ENCODE data around the gene SGCA.
A peak's percentile ranks its signal among the peaks of the same experiment; 100 is the strongest.

The SGCA gene

DNA sequence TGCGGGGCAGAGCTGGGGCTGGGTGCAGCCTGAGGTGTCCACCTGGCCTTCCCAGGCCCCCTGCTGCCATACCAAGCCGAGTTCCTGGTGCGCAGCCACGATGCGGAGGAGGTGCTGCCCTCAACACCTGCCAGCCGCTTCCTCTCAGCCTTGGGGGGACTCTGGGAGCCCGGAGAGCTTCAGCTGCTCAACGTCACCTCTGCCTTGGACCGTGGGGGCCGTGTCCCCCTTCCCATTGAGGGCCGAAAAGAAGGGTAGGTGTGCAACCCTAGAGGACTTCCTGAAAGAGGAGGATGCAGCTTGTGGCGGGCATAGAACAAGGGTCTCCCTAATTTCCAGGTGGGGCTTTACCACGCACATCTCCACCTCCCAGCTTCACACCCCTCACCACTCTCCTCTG lies 2.5 kb downstream of the SGCA start:
- DNase-seq: no peak

DNA sequence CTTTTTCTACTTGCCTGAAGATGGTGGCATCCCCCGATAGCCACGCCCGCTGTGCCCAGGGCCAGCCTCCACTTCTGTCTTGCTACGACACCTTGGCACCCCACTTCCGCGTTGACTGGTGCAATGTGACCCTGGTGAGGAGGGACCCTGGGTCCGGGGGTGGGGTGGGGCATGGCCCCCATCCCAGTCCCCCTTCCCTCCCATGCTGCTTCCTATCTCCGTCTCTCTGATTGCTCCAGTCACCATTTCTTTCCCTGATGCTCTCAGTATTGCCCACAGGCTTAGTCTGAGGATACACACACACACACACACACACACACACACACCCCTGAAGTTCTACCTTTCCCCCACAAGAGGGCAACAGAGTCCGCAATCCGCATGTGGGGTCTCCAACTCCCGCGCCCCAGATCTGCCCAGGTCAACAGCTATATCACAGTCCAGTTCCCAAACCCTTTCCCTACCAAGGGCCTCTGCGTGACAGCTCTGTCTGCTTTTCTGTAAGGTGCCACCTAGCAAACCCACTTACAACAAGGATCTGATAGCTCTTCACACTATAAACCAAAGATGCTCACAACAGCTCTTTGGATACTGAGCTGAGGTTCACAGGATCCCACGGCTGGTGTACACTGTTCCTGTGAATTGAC lies 3.4 kb downstream of the SGCA start:
- peak; percentile 86 for DNase-seq

DNA sequence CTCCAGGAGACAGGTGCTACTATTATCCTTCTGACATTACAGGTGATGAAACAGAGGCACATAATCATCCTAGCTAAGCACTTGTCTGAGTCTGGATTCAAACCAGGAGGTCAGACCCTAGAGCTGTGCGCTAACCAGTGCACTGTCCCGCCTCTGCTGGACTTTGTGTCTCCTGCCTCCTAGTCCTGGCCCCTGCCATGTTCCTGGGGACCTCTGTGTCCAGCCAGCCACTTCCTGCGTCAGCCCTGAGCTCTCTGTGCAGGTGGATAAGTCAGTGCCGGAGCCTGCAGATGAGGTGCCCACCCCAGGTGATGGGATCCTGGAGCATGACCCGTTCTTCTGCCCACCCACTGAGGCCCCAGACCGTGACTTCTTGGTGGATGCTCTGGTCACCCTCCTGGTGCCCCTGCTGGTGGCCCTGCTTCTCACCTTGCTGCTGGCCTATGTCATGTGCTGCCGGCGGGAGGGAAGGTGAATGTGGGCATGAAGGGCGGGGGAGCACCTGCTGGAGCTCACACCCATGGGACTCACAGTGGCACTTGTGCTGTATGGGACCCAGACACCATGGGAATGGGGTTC lies 4.2 kb downstream of the SGCA start:
- DNase-seq: peak; percentile 31

DNA sequence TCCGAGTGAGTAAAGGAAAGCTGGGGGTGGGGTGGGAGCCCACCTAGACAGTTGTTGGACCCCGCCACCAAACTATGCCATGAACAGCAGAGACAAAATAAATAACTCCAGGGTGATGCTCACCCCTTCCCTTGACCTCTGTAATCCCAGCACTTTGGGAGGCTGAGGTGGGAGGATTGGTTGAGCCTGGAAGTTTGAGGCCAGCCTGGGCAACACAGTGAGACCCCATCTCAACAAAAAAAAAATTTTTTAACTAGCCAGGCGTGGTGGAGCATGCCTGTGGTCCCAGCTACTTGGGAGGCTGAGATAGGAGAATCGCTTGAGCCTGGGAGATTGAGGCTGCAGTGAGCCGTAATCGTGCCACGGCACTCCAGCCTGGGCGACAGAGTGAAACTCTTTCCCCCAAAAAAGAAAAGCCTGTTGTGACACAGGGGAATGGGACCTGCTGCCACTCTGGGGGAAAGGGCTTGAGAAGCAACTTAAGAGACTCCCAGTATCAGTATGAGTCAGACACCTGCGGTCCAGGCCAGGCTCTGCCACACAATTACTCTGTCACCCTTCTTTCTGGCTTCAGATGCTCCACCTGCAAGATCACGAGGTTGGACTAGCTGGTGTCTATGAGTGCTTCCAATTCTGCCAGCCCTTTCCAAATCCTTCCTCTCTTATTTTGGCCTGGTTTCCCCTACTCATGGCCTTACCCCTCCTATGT lies 5.0 kb downstream of the SGCA start:
- DNase-seq: no peak

DNA sequence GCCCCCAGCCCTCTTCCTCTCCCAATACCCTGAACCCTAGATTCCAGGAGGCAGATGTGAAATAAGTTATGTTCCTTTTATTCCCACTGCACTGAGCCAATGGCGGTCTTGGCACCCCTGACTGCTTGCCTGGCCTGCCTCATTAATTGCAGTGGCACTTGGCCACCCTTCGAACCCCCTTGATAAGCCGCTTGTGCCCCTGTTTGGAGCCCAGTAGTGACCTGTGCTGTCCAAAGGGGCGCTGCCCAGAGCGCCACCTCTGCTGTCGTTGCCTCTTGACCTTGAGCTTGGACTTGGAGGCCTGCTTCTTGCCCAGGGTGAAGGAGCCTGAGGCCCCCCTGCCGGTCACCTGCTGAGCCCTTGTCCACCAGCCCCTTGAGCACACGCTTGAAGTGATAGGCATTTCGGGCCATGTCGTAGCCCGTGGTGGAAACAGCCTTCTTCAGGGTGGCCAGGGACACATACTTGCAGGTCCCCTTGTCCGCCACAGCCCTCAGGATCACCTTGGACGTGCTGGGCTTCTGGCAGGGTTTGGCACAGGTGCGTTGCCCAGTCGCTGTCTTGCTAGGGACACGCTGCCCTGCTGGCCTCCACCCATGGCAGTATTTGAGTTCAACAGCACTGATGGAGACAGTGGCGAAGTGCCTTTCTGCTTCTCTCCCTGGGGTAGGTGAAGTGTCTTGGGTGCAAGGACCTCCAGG lies 5.7 kb downstream of the SGCA start:
- DNase-seq: peak; percentile 38

DNA sequence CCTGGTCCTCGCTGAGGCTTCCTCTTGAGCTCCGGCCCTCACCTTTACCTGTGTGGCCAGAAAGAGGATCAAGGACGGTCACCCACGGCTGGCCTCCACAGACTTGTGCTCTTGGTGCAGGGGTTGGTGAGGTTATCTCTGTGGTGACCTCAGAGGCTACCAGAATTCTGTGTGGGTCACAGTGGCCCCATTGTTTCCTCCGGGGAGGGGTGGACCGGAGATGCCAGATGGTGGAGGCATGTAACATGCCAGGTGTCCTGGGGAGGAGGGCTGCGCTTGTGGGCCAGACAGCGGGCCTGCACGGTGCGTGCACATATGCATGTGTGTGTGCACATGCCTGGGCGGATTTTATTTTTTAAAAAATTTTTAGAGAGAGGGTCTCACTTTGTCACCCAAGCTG lies 6.3 kb downstream of the SGCA start:
- DNase-seq: no peak

DNA sequence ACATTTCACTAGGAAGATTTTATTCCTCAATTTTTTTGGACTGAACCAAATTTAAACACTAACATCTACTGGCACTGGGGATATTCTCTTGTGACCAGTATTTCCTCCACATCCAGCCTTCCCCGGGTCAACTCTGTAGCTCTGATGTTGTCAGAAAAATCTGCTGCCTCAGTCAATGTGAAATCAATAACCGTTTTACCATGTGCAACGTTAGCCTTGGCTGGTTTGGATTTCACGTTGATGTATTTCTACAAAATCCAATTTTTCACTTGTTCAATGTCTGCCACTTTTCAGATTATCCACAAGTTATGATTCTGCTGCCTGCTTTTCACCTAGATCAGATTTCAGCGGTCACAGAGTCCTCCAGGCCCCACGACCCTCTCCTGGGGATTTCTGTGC lies 7.1 kb downstream of the SGCA start:
- DNase-seq: no peak

DNA sequence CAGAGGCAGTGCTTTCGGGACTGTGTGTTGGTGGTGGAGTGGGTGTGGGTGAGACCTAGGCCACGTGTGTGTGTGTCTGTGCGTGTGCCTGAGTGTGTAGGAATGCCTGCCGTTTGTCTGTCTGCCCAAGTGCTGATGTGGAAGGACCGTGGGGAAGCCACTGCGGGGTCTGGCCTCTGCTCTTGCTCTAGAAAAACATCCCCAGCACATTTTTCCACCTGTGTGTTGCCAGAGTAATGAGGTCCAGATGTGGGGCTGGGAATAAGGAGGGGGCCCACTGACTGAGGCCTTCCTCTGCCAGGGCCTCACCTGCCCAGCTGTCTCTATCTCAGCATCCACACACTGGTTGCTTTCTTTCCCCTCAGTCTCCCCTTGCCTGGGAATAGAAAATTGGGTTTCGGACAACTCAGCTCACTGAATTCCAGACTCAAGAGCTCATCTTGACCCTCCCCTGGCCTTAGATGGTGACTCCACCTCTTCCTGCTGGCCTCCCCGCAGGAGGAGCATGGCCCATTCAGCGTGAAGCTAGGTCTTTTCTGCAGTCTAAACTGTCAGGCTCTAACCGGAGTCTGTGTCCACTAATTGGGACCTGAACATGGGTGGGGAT lies 7.6 kb downstream of the SGCA start:
- peak; percentile 92 for DNase-seq

DNA sequence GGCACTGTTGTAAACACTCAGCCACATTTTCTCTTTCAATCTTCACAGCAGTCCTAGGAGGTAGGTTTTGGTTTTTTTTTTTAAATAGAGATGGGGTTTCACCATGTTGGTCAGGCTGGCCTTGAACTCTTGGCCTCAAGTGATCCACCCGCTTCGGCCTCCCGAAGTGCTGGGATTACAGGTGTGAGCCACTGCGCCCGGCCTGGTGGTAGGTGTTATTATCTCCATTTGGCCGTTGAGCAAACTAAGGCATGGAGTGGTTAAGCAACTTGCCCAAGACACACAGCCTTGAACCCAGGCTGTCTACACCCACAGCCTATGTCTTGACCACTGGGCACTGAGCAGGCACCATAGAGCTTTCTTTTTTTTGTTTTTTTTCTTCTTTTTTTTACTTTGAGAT lies 8.6 kb downstream of the SGCA start:
- peak; percentile 20 for DNase-seq

DNA sequence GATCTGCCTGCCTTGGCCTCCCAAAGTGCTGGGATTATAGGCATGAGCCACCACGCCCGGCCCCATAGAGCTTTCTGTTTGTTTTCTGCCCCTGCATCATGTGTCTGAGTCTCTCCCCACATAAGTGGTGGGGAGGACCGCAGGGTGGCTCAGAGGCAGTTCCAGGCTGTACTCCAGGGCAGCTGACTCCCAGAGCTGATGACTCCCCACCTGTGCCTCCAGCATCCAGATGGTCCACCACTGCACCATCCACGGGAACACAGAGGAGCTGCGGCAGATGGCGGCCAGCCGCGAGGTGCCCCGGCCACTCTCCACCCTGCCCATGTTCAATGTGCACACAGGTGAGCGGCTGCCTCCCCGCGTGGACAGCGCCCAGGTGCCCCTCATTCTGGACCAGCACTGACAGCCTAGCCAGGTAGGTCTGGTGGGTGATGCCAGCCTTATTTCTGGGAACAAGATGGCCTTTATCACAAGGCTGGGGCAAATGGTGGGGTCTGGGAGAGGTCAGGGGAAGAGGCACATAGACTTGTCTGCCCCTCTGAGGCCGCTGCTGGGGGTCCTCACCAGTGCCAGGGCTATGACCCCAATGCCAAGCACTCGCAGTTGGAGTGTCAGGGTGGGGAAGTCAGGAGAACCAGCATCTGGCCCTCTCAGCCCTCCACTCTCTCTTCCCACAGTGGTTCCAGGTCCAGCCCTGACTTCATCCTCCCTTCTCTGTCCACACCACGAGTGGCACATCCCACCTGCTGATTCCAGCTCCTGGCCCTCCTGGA lies 9.4 kb downstream of the SGCA start:
- DNase-seq: peak; percentile 38

DNA sequence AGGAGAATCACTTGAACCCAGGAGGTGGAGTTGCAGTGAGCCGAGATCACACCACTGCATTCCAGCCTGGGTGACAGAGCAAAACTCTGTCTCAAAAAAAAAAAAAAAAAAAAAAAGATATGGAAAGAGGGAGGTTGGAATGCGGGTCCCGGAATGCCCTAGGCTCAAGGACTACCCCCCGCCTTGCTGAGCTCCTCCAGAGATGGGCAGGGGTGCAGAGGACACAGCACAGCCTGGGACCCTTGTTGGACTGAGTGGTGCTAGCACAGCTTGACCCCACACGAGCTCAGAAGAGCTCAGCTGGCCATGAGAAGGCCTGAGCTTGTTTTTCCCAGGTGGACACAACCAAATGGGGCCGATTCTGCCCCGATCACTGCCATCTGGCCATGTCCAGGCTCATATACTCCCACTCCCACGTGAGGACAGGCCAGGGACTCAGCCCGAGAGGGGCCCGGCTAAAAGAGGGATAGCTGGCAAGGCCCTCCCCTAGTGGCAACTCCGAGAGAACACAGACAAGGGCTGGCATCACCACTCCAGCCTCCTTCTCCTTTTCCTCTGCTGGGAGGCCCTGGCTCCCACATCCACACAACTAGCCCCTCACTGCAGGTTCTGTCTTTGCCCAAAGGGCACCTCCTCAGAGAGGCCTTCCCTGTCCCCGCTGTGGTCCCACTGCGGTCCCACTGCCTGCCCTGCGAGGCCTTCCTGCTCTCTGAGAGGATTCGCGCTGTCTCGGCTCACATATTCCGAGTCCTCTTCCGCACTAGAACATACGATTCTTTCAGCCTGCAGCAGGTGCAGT lies 11.0 kb downstream of the SGCA start:
- DNase-seq: peak; percentile 38

DNA sequence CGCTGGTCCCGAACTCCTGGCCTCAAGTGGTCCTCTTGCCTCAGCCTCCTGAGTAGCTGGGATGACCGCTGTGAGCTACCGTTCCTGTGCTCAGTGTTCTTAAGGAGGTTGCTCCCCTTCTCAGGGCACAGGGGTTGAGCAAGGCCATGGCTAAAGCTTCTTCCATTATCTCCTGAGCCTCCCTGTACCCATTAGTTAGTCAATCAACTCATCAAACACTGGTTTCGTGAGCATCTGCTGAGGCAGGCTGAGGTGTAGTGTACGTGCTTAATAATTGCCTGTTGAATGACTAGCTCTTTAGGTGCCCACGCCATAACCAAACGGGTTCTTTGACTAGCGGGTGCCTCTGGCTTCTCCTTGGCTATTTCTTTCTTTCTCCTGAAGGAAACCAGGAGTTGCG lies 11.7 kb downstream of the SGCA start:
- no peak for DNase-seq

DNA sequence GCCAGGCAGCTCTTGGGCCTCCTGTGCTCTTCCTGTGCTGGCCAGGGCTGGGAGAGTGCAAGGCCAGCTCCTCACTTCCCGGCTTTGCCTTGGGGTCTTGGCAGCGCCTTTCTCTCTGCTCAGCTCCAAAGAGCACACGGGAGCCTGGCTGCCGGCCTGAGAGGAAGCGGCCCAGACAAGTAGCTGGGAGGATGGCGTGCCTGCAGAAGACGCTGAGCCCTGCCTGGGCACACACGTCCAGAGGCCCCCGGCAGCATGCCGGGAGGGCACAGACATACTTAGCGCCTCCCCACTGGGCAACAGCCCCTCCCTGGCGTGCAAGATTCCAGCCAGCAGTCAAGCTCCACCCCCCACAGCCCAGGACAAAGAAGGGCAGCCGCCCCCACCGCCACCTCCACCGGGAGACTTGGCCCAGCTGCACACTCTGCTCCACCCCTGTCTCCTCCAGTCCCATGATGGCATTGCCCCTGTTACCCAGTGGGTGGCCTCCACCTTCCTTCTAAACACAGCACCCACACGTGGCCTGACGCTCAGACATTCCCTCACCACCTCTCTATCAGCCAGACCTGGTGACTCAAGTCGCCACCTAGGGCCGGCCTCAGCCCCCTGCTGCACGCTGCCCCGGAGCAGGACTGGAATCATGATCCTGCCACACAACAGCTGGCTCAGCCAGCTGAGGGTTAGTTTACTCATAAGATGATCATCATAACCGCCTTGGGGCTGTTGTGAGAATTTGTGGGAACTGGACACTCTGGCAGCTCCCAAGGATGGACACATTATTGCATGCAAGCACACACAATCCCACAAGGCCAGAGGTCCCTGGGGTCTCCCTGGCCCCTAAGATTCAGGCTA lies 12.4 kb downstream of the SGCA start:
- peak; percentile 90 for DNase-seq

DNA sequence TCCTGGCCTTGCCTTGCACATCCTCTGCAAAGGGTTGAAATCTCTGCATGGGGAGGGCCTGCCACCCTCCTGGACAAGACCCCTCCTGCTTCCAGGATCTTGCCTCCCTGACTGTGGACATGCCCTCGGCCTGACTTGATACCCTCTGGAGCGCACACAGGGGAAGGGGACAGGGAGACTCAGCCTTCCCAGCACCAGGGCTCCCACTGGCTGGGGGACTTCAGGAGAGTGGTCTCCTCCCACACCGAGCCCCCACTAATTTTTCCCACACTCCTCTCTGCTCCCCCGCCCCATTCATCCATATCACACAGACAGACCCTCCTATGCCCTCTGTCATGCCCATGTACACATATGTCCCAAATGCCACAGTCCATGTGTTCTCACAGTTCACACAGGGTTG lies 14.3 kb downstream of the SGCA start:
- DNase-seq: peak; percentile 40

DNA sequence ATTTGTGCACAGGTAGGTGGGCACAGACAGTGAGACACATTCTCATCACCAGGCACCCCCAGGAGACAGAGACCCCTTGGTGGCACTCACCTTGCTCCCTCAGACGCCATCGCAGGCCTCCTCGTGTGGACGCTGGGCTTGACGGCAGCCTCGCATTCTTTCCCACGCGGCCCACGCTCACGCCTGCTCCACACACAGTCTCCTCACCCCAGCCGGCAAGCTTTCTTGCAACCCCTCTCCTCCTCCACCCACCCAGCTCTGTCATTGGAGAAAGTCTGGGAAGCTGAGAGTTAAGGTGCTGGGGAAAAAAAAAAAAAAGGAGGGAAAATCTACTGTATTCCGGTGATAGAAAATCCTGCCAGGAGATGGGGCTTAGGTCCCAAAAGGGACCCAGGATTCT lies 14.8 kb downstream of the SGCA start:
- DNase-seq: peak; percentile 36

DNA sequence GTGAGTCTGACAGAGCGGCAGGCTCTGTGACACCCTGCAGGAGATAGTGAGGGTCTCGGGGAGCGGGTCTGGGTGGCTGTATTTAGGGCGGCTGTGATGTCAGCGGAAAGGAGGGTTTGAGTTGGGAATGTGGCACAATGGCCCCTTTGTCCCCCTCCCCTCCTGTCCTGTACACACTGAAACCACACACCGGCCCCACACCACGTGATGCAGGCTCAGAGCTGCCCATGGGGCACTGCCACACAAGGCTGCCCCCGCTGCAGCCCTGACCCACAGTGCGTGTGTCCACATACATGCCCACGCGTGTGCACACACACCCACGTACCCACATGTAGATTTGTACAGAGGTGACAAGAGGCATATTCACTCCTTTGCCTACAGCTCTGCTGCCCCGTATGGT lies 15.3 kb downstream of the SGCA start:
- DNase-seq: peak; percentile 74

DNA sequence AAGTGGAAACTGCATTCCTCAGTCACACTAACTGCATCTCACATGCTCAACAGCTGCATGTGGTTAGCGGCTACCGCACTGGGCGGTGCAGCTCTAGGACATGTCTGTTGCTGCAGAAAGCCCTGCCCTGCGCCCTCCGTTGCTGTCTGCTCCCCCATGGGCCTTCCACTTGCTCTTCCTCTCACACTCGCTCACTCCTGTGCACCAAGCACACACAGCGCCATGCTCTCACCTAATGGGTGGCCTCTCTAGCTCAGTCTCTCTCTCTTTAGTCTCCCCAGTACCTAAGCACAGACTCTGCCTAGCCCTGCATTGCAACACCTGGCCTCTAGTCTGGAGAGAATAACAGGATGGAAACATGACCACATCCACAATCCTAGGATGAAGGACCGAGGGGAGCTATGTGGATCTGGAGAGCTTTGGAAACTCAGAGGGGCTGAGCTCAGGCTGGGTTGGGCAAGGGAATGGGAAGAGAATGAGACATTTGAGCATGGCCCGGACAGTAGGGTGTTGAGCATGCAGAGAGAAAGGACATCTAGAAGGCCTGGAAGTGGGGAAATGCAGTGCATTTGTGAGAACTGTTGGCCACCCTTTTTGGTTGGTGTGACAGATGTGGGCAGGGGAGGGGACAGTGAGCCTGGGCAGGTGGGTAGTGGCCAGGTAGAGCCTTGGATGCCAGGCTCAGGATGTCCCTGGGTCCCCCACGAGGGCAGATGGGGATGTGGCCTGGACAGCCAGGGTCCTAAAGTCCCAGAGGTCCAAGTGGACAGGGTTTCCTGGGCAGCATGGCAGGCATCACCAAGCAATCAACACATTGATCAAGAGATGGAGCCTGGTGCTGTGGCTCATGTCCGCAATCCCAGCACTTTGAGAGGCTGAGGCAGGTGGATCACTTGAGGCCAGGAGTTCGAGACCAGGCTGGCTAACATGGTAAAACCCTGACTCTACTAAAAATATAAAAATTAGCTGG lies 16.1 kb downstream of the SGCA start:
- peak; percentile 80 for DNase-seq

DNA sequence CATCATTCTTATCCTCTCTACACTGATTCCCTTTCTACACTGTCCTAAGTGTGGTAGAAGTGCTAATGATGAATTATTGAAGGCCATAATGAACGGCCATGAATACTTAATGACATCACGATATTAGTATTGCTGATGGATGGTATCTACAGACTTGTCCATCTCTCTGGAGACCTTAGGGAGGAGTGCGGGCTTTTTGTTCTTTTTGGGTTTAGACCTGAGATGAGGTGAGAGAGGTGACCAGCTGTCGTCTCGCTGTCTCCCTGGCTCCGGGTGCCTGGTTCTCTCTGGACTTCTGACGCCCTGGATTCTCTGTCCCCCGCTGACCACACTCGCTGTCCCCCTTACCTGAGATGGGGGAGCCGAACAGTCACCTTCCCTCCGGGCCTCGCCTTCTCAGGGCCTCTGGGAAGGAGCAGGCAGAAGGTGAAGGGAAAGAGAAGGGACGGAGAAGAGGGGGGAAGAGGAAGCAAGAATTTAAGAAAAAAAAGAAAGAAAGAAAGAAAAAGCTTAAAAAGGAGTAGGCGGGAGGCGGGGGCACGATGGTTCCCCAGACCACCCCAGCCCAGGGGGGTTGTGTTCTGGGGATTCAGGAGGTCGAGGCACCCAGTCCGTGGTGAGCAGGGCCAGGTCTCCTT lies 17.1 kb downstream of the SGCA start:
- no peak for DNase-seq

DNA sequence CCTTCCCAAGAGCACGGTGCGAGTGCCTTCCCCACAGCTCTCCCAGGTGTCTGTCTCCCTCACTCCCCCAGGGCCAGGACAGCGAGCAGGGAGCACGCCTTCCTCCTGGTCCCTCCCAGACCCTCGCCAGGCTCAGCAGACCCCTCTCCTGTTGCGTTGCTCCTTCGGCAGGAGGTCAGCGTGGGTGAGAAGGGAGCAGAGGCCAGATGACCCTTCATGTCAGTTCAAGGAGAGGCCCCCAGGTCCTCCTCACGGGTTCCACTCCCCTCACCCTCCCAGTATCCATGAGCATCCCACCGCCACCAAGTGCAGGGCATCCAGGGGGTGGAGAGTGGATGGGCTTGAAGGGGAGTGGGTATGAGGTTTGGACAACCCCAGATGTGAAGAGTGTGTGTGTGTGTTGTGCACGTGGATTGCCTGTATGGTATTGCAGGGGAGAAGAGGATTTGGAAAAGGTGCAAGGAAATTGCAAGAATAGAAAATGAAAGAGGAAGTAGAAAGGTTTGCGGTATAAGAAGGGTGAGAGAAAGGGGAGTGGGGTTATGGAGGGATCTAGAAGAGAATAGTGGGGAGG lies 17.7 kb downstream of the SGCA start:
- DNase-seq: peak; percentile 80

Data from right hindlimb (tissue), 1 donor.